Endothelial cell of umbilical vein (primary cell): ENCODE results near the gene CXCR6. TPM values are rescaled to one million over a fixed set of nuclear protein-coding genes. Genes with fewer than 3 reads are reported as not detected.

Experiments
- BruUV-seq: library from RNA; stranded (reverse); fragments of 400-500 nt; replicated peaks from 2 replicates; lab custom pipeline; 2021; lab: Mats Ljungman, UMichigan
- CTCF ChIA-PET: fragments of 300-600, 350-600 bp; sonication (Branson Sonifier 250); formaldehyde crosslinking; loops from one replicate; lab custom pipeline; 2021; ENCODE audit warnings: antibody characterized with exemption, inconsistent platforms; lab: Charles Lee
- POLR2A ChIA-PET: fragments of 300-600, 350-600 bp; sonication (Branson Sonifier 250); formaldehyde crosslinking; loops from one replicate; lab custom pipeline; 2021; ENCODE audit warnings: antibody characterized with exemption, inconsistent platforms; lab: Charles Lee
- DNase-seq: peaks from one replicate; pipeline ENCODE4 v3.0.0-alpha.2; 2011; ENCODE audit warnings: low read depth, low spot score
- FAIRE-seq: peaks from 2 replicates; lab custom pipeline; 2011; peaks lifted over from hg19 to GRCh38; lab: Jason Lieb, UNC
- H2AFZ ChIP-seq: 2 replicates; pipeline ENCODE4 v1.6.0; 2012; ENCODE audit warnings: low read depth, low read length, control low read depth, inconsistent platforms
- H3K27ac ChIP-seq: 2 replicates; pipeline ENCODE4 v1.5.1; 2011; ENCODE audit warnings: low read depth, mild to moderate bottlenecking, control low read depth, low read length, moderate library complexity; ENCODE audit not compliant: insufficient read depth
- H3K27me3 ChIP-seq, 2 experiments: 2 replicates each; pipeline versions ENCODE4 v1.6.0 to v1.6.1; 2011; ENCODE audit warnings: low read length in 2 of 2, mixed read lengths in 1 of 2; ENCODE audit not compliant: control insufficient read depth in 2 of 2, insufficient read depth in 2 of 2
- H3K36me3 ChIP-seq, 2 experiments: 2 replicates in 1 of 2; 3 replicates in 1 of 2; pipeline ENCODE4 v1.5.1; 2011; ENCODE audit warnings: low read length in 2 of 2, mild to moderate bottlenecking in 1 of 2, moderate library complexity in 1 of 2; ENCODE audit not compliant: control insufficient read depth in 2 of 2, insufficient read depth in 2 of 2; ENCODE audit errors: extremely low read depth in 1 of 2
- H3K4me1 ChIP-seq: 3 replicates; pipeline ENCODE4 v1.5.1; 2011; ENCODE audit warnings: mild to moderate bottlenecking, low read length; ENCODE audit not compliant: control insufficient read depth, insufficient read depth; ENCODE audit errors: extremely low read depth
- H3K4me2 ChIP-seq: 2 replicates; pipeline ENCODE4 v1.6.1; 2011; ENCODE audit warnings: low read length, control low read depth, mixed read lengths; ENCODE audit not compliant: insufficient read depth
- H3K4me3 ChIP-seq, 3 experiments: fragments of 200-600 bp in 1 of 3; sonication (generic), shearing (Covaris generic) in 1 of 3; replicated peaks in 1 of 3; 2 replicates each; pipeline ENCODE4 v1.5.1; 2011 to 2016; ENCODE audit warnings: control low read depth in 3 of 3, low read length in 3 of 3, mild to moderate bottlenecking in 2 of 3, inconsistent platforms in 1 of 3, low read depth in 1 of 3, moderate library complexity in 1 of 3; ENCODE audit not compliant: insufficient read depth in 1 of 3
- H3K79me2 ChIP-seq: 2 replicates; pipeline ENCODE4 v1.6.0; 2012; ENCODE audit warnings: low read length, inconsistent platforms; ENCODE audit not compliant: control insufficient read depth, insufficient read depth
- H3K9ac ChIP-seq: replicated peaks from 2 replicates; pipeline ENCODE3; 2011; ENCODE audit warnings: low read length, control low read depth; ENCODE audit not compliant: insufficient read depth; ENCODE audit errors: extremely low read depth
- H3K9me1 ChIP-seq: replicated peaks from 3 replicates; pipeline ENCODE4 v1.6.0; 2011; ENCODE audit warnings: mild to moderate bottlenecking, low read length; ENCODE audit not compliant: control insufficient read depth, insufficient read depth; ENCODE audit errors: extremely low read depth
- H3K9me3 ChIP-seq: replicated peaks from 2 replicates; pipeline ENCODE4 v1.5.1; 2012; ENCODE audit warnings: low read length, inconsistent platforms; ENCODE audit not compliant: control insufficient read depth, insufficient read depth
- H4K20me1 ChIP-seq: replicated peaks from 2 replicates; pipeline ENCODE3; 2011; ENCODE audit warnings: mild to moderate bottlenecking, low read length; ENCODE audit not compliant: control insufficient read depth, insufficient read depth; ENCODE audit errors: extremely low read depth
- CTCF ChIP-seq, 2 donors: IDR thresholded peaks; 1 replicate in 1 of 2; 2 replicates in 1 of 2; pipeline ENCODE4 v1.5.1; 2011; ENCODE audit warnings: low read length in 2 of 2, mild to moderate bottlenecking in 2 of 2, moderate library complexity in 2 of 2, control low read depth in 1 of 2, inconsistent platforms in 1 of 2, low read depth in 1 of 2; ENCODE audit not compliant: insufficient read depth in 1 of 2; ENCODE audit errors: extremely low read depth in 1 of 2
- EZH2 ChIP-seq: IDR thresholded peaks from 2 replicates; pipeline ENCODE4 v1.6.1; 2012; ENCODE audit warnings: borderline replicate concordance, low read depth, mild to moderate bottlenecking, moderate library complexity, low read length, inconsistent platforms; ENCODE audit not compliant: severe bottlenecking
- FOS ChIP-seq: IDR thresholded peaks from 2 replicates; pipeline ENCODE4 v1.6.1; 2011; ENCODE audit warnings: mild to moderate bottlenecking, low read length, moderate library complexity, borderline replicate concordance; ENCODE audit not compliant: insufficient read depth
- GATA2 ChIP-seq: IDR thresholded peaks from 2 replicates; pipeline ENCODE4 v1.7.0; 2011; ENCODE audit warnings: low read depth, mild to moderate bottlenecking, moderate library complexity, mixed read lengths, low read length; ENCODE audit not compliant: insufficient read length, insufficient read depth
- JUN ChIP-seq: IDR thresholded peaks from 2 replicates; pipeline ENCODE4 v1.6.1; 2011; ENCODE audit warnings: borderline replicate concordance, low read depth; ENCODE audit not compliant: insufficient read length, insufficient read depth
- MAX ChIP-seq: IDR thresholded peaks from 2 replicates; pipeline ENCODE4 v1.6.1; 2011; ENCODE audit not compliant: insufficient read depth, insufficient read length
- MYC ChIP-seq: IDR thresholded peaks from one replicate; pipeline ENCODE4 v1.6.1; 2011; ENCODE audit warnings: mild to moderate bottlenecking, low read depth, low read length
- POLR2A ChIP-seq: IDR thresholded peaks from 2 replicates; pipeline ENCODE4 v1.6.1; 2012; ENCODE audit warnings: low read depth, mild to moderate bottlenecking, control low read depth, low read length
- POLR2AphosphoS5 ChIP-seq: IDR thresholded peaks from 2 replicates; pipeline ENCODE4 v1.6.1; 2012; ENCODE audit warnings: low read depth, mild to moderate bottlenecking, control low read depth, low read length, moderate library complexity; ENCODE audit not compliant: insufficient read depth
- dilution Hi-C: fragments of 300-500 bp; cut with MboI; formaldehyde crosslinking; loops from one replicate; pipeline ENCODE4 v1.15.0; 2019; ENCODE audit warnings: low sequenced_read_pairs; ENCODE audit not compliant: extremely low pct_ligation_motif_present
- intact Hi-C: fragments of 100-400 bp; cut with micrococcal nuclease; formaldehyde crosslinking; loops from one replicate; pipeline ENCODE4 v1.10.0; 2022
- polyA plus RNA-seq, 4 experiments: library from polyadenylated mRNA; depleted of rRNA in 3 of 4; stranded (reverse) in 3 of 4; unstranded in 1 of 4; fragments of >200 nt; gene quantifications; 2 replicates each; pipeline versions ENCODE4 v1.2.1 to v1.2.3, GENCODE V29; 2011 to 2012; ENCODE audit warnings: missing spikeins in 1 of 4
- total RNA-seq: library from RNA; stranded (reverse); gene quantifications from 2 replicates; pipeline ENCODE4 v1.2.3, GENCODE V29; 2021

The CXCR6 gene
- total and polyA plus RNA-seq, 2 donors (not counting 3 experiments of a cell fraction or from before 2014, with no cell fraction given), result not detected

GRCh38 chr3:45992821-45993221 is 49.6 kb downstream of the CXCR6 start:
- FAIRE-seq, result no peak
- Histone ChIP-seq H2AFZ (no peak overlapping the region), H3K27me3 (no peaks in the 10 kb centered on the region), H3K36me3 (no peaks in the 10 kb centered on the region), H3K4me3 (no peak overlapping the region), H3K9ac (no peak overlapping the region), H3K9me3 (no peaks in the 10 kb centered on the region), H3K4me1 (peaks cover 24% of the 10 kb centered on the region), H3K4me2 (no peak overlapping the region), H4K20me1 (no peaks in the 10 kb centered on the region), H3K79me2 (peaks cover 34% of the 10 kb centered on the region), H3K27ac (no peak overlapping the region), H3K9me1 (no peaks in the 10 kb centered on the region)
- TF ChIP-seq POLR2A (no peak), EZH2 (no peak), POLR2AphosphoS5 (no peak), MYC (no peak), JUN (no peak), GATA2 (no peak)
- ChIA-PET CTCF (no interaction called here), POLR2A (no interaction called here)
- dilution Hi-C loops (no loop called here), intact Hi-C loops (no loop called here)
- no peak for DNase-seq
- no TSS peak for BruUV-seq

- H3K9me1 ChIP-seq, result no peaks in the 10 kb centered on the region
- H3K4me3 ChIP-seq, result no peak overlapping the region
- no TSS peak for BruUV-seq
- no peak overlapping the region for H3K9ac ChIP-seq
- ChIA-PET CTCF (interaction anchor here (0.7 kb wide), 1 partner anchor 9 kb away, joined by 3 read pairs; no protein-coding TSS in a partner anchor), POLR2A (no interaction called here)
- no peaks in the 10 kb centered on the region for H3K36me3 ChIP-seq
- DNase-seq (no peak), FAIRE-seq (no peak)
- H4K20me1 ChIP-seq, result no peaks in the 10 kb centered on the region
- H3K79me2 ChIP-seq, result peaks cover 27% of the 10 kb centered on the region
- H3K27ac ChIP-seq, result no peak overlapping the region
- no peak overlapping the region for H2AFZ ChIP-seq
- dilution Hi-C loops, result no loop called here
- H3K4me2 ChIP-seq, result no peak overlapping the region
- H3K4me1 ChIP-seq, result peaks cover 17% of the 10 kb centered on the region
- TF ChIP-seq POLR2A, result no peak
- TF ChIP-seq MAX, result no peak
- TF ChIP-seq FOS, result no peak
- TF ChIP-seq EZH2, result no peak
- TF ChIP-seq JUN, result no peak
- TF ChIP-seq MYC, result no peak
- TF ChIP-seq GATA2, result no peak
- TF ChIP-seq CTCF (IDR thresholded peaks at IDR 0.05; ENCODE audit: extremely low read depth in 1 of 2, insufficient read depth in 1 of 2, low read depth in 1 of 2, low read length in 2 of 2), result no peak
- no peak for TF ChIP-seq POLR2AphosphoS5
- no peaks in the 10 kb centered on the region for H3K9me3 ChIP-seq
- no peaks in the 10 kb centered on the region for H3K27me3 ChIP-seq
- intact Hi-C loops, result loop anchor here (2.0 kb wide), 1 partner anchor 55 kb away; no protein-coding TSS in a partner anchor
Observed at GRCh38 chr3:45993421-45994027, 50.3 kb downstream of the CXCR6 start.
